Activated CD4-positive, alpha-beta T cell treated with anti-CD3 and anti-CD28 coated beads for 4 hours (primary cell): ENCODE results near the gene DNA2.
"Not testable (repeated sequence)": the region's sequence is repeated elsewhere in the genome, so short reads cannot be mapped to it uniquely, and the experiment has no call there.

ENCODE experiments used
- DNase-seq, 2 donors: peaks; one replicate each; pipeline ENCODE4 v3.0.0-alpha.2; 2020

DNA2 gene, protein sequence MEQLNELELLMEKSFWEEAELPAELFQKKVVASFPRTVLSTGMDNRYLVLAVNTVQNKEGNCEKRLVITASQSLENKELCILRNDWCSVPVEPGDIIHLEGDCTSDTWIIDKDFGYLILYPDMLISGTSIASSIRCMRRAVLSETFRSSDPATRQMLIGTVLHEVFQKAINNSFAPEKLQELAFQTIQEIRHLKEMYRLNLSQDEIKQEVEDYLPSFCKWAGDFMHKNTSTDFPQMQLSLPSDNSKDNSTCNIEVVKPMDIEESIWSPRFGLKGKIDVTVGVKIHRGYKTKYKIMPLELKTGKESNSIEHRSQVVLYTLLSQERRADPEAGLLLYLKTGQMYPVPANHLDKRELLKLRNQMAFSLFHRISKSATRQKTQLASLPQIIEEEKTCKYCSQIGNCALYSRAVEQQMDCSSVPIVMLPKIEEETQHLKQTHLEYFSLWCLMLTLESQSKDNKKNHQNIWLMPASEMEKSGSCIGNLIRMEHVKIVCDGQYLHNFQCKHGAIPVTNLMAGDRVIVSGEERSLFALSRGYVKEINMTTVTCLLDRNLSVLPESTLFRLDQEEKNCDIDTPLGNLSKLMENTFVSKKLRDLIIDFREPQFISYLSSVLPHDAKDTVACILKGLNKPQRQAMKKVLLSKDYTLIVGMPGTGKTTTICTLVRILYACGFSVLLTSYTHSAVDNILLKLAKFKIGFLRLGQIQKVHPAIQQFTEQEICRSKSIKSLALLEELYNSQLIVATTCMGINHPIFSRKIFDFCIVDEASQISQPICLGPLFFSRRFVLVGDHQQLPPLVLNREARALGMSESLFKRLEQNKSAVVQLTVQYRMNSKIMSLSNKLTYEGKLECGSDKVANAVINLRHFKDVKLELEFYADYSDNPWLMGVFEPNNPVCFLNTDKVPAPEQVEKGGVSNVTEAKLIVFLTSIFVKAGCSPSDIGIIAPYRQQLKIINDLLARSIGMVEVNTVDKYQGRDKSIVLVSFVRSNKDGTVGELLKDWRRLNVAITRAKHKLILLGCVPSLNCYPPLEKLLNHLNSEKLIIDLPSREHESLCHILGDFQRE

DNA sequence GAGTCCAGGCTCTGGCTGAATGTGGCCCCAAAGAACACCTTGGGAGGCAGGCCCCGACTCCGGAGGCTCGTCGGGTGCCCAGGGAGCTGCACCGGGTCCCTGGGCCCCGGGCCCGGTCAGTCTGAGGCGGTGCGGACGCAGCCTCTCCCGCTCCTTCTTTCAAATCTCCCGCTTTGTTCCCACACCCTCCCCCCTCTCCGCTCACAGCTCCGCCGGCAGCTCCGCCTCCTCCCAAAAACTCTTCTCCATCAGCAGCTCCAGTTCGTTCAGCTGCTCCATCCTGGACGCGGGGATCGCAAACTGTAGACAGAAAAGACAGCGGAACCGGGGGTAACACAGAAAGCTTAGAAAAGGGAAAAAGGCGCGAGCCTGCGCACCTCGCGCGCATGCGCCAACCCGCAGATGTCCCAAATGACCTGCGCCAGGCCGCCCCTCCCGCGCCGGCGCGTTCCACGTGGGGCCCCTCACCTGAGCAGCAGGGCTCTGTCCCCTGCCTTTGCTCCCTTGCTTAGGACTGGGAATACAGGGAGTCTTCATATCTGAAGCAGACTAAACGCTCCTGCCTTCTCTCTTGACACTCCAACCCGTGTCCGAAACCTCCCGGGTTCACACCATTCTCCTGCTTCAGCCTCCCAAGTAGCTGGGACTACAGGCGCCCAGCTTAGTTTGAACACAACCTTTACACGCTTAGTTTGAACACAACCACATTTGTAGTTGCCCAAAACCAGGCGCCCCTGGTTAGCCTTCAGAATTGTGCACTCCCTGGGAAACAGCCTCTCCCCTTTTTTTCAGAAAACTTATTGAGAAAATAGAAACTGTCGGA is at the start of gene DNA2:
DNA2 (minus strand) TSS at position 388 of the 823 bp plus-strand sequence; CDS start at position 279, 109 bp downstream.
- DNase-seq, result peak; percentile 63 to 69

DNA sequence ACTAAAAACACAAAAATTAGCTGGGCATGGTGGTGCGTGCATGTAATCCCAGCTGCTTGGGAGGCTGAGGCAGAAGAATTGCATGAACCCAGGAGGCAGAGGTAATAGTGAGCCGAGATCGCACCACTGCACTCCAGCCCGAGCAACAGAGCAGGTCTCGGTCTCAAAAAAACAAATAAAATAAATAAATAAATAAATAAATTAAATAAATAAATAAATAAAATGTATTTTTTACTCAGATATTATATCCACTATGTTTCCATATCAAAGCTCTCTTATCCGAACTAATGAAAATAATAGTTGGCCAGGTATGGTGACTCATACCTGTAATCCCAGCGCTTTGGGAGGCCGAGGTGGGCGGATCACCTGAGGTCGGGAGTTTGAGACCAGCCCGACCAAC is 46.8 kb upstream of the DNA2 start:
- DNase-seq, result not testable (repeated sequence)

DNA sequence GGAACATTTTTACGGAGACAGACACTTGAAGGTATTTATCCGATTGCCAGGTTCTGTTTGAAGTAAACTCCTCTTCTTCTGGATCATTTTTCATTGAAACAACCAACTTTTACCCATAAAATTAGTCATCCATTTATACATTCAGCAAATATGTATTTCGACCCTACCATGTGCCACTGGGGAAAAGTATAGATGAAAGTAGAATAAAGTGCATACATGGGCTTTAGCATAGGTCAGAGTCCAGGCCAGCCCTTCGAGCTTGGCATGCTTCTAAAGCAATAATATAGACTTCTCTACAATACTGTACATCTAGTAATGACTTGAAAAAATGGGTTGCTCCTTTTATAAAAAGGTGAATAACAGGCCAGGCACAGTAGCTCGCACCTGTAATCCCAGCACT is 45.4 kb upstream of the DNA2 start:
- no peak for DNase-seq

DNA sequence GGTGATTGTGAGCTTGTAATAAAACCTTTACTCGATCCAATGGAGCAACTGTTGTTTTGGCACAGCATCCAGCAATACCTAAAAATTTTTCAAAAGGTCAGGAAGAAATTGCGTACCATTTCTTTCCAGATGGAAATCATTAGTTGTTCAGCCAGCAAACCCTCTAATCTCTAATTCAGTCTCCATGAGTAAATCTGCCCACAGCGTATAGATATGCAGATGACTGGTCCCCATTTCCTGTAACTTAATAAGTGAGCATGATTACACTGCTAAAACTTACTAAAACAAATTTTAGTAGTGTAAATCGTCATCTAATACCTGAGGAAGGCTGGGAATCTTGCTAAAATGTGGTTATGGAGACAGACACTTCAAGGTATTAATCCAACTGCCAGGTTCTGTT is 45.0 kb upstream of the DNA2 start:
- DNase-seq, result no peak

DNA sequence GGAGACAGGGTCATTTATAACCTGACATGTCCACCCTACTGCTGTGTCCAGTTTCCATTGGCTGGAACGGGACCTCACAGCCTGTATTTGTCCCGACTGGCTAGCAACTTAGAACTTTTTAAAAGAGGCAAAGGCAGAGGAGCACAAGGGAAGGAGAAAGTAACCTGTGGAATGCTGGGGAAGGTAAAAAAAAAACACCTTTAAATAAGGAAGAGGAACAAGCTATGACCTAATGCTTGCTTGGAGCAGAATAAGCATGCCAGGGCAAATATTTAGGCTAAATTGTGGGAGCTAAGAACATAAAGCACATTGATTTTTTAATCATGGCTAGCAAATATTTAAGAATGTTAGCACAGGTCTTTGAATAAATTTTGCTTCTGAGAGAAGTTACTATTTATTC is 44.4 kb upstream of the DNA2 start:
- DNase-seq, result not testable (repeated sequence)

DNA sequence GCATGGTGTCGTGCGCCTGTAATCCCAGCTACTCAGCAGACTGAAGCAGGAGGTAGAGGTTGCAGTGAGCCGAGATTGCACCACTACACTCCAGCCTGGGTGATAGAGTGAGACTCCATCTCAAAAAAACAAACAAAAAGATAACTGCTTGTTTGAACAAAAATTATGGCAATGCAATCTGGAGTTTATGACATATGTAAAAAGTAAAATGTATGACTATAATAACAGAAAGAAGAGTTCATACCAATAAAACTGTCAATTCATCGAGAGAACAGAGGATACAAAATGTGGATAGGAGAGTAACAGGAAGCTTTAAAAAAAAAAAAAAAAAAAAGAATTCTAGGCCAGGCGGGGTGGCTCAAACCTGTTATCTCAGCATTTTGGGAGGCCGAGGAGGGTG is 36.3 kb upstream of the DNA2 start:
- DNase-seq, result no peak

- DNase-seq, result no peak
These were observed 34.6 kb upstream of the DNA2 start for GRCh38 chr10:68506411-68506810.

- no peak for DNase-seq
These were observed 31.1 kb upstream of the DNA2 start for GRCh38 chr10:68502846-68503245.

DNA sequence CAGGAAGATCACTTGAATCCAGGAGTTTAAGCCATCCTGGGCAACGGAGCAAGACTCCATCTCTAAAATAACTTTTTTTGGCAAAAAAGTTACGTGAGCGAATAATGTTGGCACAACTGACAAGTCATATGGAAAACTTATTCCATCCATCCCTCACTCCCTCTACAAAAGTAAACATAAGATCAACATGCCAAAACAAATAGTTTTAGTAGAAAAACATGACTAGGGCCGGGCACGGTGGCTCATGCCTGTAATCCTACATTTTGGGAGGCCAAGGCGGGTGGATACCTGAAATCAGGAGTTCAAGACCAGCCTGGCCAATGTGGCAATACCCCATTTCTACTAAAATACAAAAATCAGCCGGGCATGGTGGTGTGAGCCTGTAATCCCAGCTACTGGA is 29.9 kb upstream of the DNA2 start:
- no peak for DNase-seq

GRCh38 chr10:68499544-68499943 is 27.8 kb upstream of the DNA2 start:
- DNase-seq, result no peak

DNA sequence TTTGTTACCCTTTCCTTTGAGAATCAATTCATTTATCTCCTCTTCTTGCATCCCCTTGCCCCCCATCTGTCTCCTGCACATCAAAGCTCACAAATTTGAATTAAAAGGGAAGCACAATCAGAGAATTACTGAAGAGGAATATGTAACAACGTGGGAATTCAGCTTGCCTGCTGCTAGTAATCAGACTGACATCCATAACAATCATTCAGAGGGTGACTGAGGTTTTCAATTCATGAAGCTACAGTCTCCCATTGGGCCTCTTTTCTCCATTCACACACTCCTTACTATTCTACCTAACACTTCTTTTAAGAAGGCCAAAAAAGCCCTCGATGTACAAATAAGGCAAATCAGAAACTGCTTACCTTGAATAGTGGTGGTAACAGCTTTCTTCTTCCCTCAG is 24.3 kb upstream of the DNA2 start:
- no peak for DNase-seq

DNA sequence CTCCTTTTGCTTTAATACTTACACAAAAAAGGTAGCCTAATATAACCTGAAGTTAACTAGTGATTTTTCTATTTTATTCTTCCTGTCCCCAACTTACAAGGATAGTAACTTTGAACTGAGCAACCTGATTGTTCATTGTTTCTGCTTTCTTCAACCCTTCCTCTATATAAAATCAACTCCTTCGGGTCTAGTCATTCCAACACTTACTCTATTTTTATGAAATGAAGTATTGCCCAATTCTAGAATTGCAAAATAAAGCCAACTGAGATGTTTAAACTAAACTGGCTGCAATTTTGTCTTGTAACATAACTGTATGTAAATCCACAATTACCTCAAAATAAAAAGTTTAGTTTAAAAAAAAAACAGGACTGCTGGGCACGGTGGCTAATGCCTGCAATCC is 20.3 kb upstream of the DNA2 start:
- no peak for DNase-seq

- DNase-seq, result no peak
These were observed 18.1 kb upstream of the DNA2 start for GRCh38 chr10:68489919-68490318.

DNA sequence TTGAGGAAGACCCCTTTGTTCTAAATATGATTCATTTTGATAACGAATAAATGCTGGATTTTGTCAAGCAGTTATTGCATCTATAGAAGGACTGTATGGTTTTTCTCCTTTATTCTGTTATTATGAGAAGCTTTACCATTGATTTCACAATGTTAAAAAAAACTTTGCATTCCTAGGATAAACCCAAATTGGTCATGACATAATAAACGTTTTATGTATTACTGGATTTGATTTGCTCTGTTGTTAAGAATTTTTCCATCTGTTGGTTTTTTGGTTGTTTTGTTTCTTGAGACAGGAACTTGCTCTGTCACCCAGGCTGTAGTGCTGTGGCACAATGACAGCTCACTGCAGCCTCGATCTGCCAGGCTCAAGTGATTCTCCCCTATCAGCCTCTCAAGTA is 2.2 kb upstream of the DNA2 start:
- DNase-seq, result no peak

GRCh38 chr10:68471063-68471585 is 649 bp downstream of the DNA2 start:
- no peak for DNase-seq

- no peak for DNase-seq
These were observed 1.5 kb downstream of the DNA2 start for GRCh38 chr10:68470300-68470699.

DNA sequence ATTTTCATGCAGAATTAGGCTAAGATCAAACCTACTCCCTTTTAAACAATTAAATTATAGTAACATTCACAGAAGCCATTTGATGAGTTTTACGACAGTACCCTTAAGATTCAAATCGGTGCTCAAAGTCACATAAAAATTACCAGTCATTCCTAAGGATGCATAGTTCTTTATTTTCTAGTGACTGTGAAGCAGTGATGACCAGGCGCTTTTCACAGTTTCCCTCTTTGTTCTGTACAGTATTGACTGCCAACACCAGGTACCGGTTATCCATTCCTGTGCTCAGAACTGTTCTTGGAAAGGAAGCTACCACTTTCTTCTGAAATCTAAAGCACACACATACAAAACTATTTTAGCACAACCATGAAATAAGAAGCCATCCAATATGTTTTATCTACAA is 1.9 kb downstream of the DNA2 start:
- DNase-seq, result no peak

DNA sequence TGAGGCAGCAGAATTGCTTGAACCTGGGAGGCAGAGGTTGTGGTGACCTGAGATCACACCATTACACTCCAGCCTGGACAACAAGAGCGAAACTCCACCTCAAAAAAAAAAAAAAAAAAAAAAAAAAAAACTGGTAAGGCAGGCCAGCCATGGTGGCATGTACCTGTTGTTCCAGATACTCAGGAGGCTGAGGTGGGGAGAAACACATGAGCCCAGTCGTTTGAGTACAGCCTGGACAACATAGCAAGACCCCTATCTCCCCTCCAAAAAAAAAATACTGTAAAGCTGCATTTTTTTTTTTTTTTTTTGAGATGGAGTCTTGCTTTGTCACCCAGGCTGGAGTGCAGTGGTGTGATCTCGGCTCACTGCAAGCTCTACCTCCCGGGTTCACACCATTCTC is 7.0 kb downstream of the DNA2 start:
- not testable (repeated sequence) for DNase-seq

- DNase-seq, result no peak
These were observed 8.2 kb downstream of the DNA2 start for GRCh38 chr10:68463365-68464093.

DNA sequence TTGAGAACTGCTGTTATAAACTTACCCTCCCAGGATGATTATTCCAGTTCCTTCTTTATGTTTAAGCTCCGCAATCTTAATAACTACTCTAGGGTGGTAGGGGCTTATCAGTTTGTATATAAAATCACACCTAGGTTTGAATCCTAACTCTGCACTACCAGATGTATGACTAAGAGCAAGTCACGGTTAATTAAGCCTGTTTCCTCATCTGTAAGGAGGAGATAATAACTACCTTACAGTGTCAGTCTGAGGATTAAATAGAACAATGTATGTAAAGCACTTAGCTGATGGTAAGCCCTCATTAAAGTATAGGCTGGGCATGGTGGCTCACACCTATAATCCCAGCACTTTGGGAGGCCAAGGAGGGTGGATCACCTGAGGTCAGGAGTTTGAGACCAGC is 9.2 kb downstream of the DNA2 start:
- no peak for DNase-seq

DNA sequence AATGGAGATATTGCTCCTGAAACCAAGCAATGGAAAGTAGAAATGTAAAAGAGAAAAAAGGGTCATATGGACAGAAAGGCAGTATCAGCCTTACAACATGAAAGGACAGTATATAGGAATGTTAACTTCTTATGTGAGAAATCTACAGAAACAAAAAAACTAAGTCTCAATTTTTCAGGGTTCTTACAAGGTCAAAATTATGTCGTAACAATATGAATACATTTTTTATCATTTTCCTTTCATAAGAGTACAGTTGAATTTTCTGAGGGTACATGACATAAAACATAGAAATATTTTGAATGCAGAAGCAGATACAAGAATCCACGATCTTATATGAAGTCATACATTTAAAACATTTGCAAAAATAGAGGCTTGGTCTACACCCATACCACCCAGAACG is 10.7 kb downstream of the DNA2 start:
- no peak for DNase-seq

DNA sequence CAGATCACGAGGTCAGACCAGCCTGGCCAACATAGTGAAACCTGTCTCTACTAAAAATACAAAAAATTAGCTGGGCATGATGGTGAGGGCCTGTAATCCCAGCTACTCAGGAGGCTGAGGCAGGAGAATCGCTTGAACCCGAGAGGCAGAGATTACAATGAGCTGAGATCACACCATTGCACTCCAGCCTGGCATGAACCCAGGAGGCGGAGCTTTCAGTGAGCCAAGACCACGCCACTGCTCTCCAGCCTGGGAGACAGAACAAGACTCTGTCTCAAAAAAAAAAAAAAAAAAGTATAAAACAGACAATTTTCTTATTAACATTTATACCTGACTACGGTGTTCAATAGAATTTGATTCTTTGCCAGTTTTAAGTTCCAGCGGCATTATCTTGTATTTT is 22.1 kb downstream of the DNA2 start:
- DNase-seq, result not testable (repeated sequence)
